Tibial artery (tissue), 4 donors: ENCODE measurements around the gene GATAD2A.
A peak's percentile ranks its signal among the peaks of the same experiment; 100 is the strongest.

ENCODE experiments used
- DNase-seq, 2 donors: peaks; one replicate each; pipeline ENCODE4 v3.0.0-alpha.2; 2019
- H3K27ac ChIP-seq, 2 donors: fragments of 200-600 bp; sonication (generic) in 1 of 2; 1 replicate in 1 of 2; 2 replicates in 1 of 2; pipeline ENCODE4 v1.5.1; 2018 to 2019; ENCODE audit warnings: mild to moderate bottlenecking in 1 of 2
- H3K27me3 ChIP-seq, 2 donors: fragments of 200-600 bp; sonication (generic) in 1 of 2; one replicate each; pipeline versions ENCODE4 v1.5.1 to v1.6.0; 2016 to 2019
- H3K36me3 ChIP-seq, 3 donors: fragments of 200-600 bp; sonication (generic) in 2 of 3; one replicate each; pipeline ENCODE4 v1.5.1; 2016 to 2019; ENCODE audit warnings: mild to moderate bottlenecking in 2 of 3
- H3K4me1 ChIP-seq, 4 donors: fragments of 200-600 bp; sonication (generic) in 2 of 4; 1 replicate in 3 of 4; 2 replicates in 1 of 4; pipeline ENCODE4 v1.5.1; 2016 to 2019
- H3K4me3 ChIP-seq, 2 donors: fragments of 200-600 bp; sonication (generic) in 1 of 2; 1 replicate in 1 of 2; 2 replicates in 1 of 2; pipeline ENCODE4 v1.5.1; 2018 to 2019; ENCODE audit warnings: mild to moderate bottlenecking in 2 of 2
- H3K9me3 ChIP-seq, 3 donors: fragments of 200-600 bp; sonication (generic) in 1 of 3; one replicate each; pipeline ENCODE4 v1.5.1; 2016 to 2019
- CTCF ChIP-seq, 2 experiments: fragments of 200-600 bp in 1 of 2; fragments of 450-650 bp in 1 of 2; IDR thresholded peaks; one replicate each; pipeline ENCODE4 v1.5.1; 2017 to 2019; ENCODE audit warnings: antibody characterized with exemption in 2 of 2, mild to moderate bottlenecking in 1 of 2, moderate library complexity in 1 of 2
- intact Hi-C: fragments of 100-400 bp; cut with DNase I; formaldehyde crosslinking; loops from one replicate; pipeline ENCODE4 v1.15.0; 2023; ENCODE audit warnings: low total_unique reads

The GATAD2A gene

GRCh38 chr19:19490214-19490968, 84.9 kb downstream of the GATAD2A start:
- peak; percentile 81 to 88 for DNase-seq
- peak; percentile 82 to 88 for TF ChIP-seq CTCF (IDR thresholded peaks at IDR 0.05)
- Histone ChIP-seq H3K36me3 (peaks cover 23 to 39% (median 29%) of the 10 kb centered on the region in 3 donors), H3K4me1 (peaks cover 0 to 50% (median 29%) of the 10 kb centered on the region in 4 donors), H3K27me3 (no peaks in the 10 kb centered on the region), H3K4me3 (peak overlapping the region in 1 of 2 donors; percentile 3), H3K27ac (peak overlapping the region; percentile 78 to 86), H3K9me3 (no peaks in the 10 kb centered on the region)
- intact Hi-C loops: loop anchor here (2.0 kb wide), 1 partner anchor 124 kb away; no protein-coding TSS in a partner anchor

GRCh38 chr19:19491321-19492025, 86.0 kb downstream of the GATAD2A start:
- Histone ChIP-seq H3K27me3 (no peaks in the 10 kb centered on the region), H3K9me3 (no peaks in the 10 kb centered on the region), H3K4me3 (no peak overlapping the region), H3K27ac (no peak overlapping the region), H3K4me1 (peaks cover 0 to 43% (median 29%) of the 10 kb centered on the region in 4 donors), H3K36me3 (peaks cover 30 to 48% (median 38%) of the 10 kb centered on the region in 3 donors)
- no peak for DNase-seq
- no peak for TF ChIP-seq CTCF (IDR thresholded peaks at IDR 0.05)
- intact Hi-C loops: loop anchor here (2.0 kb wide), 1 partner anchor 125 kb away; no protein-coding TSS in a partner anchor

DNA sequence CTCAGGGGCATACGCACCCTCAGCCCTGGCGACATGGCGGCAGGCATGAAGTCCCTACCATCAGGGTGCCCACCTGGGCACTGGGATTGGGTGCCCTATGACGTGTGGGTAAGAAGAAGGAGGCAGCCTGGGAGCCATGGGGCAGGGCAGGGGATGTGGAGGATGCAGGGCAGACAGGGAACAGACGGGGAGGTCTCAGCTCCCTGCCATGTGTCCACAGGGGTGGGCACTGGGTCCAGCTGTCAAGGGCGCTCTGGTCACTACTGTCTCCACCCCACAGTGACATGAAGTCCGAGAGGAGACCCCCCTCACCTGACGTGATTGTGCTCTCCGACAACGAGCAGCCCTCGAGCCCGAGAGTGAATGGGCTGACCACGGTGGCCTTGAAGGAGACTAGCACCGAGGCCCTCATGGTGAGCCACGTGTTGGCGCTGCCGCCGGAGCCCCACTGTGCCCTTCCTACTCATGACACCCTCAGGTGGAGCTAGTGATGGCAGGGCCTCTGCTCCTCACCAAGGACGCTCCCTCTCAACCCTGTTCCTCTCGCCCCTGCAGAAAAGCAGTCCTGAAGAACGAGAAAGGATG, 86.6 kb downstream of the GATAD2A start:
- Histone ChIP-seq H3K36me3 (peaks cover 33 to 54% (median 44%) of the 10 kb centered on the region in 3 donors), H3K4me1 (peaks cover 0 to 38% (median 29%) of the 10 kb centered on the region in 4 donors), H3K27ac (no peak overlapping the region), H3K27me3 (no peaks in the 10 kb centered on the region), H3K9me3 (no peaks in the 10 kb centered on the region), H3K4me3 (no peak overlapping the region)
- no peak for DNase-seq
- no peak for TF ChIP-seq CTCF (IDR thresholded peaks at IDR 0.05)
- intact Hi-C loops: no loop called here

GRCh38 chr19:19493841-19494546, 88.5 kb downstream of the GATAD2A start:
- H3K27me3 ChIP-seq: no peaks in the 10 kb centered on the region
- peaks cover 41 to 73% (median 59%) of the 10 kb centered on the region in 3 donors for H3K36me3 ChIP-seq
- TF ChIP-seq CTCF (IDR thresholded peaks at IDR 0.05): no peak
- DNase-seq: no peak
- intact Hi-C loops: no loop called here
- peaks cover 0 to 19% (median 17%) of the 10 kb centered on the region in 4 donors for H3K4me1 ChIP-seq
- H3K4me3 ChIP-seq: no peak overlapping the region
- H3K9me3 ChIP-seq: no peaks in the 10 kb centered on the region
- no peak overlapping the region for H3K27ac ChIP-seq
